ENCODE results near the gene PHLDA1.

Gene PHLDA1

DNA sequence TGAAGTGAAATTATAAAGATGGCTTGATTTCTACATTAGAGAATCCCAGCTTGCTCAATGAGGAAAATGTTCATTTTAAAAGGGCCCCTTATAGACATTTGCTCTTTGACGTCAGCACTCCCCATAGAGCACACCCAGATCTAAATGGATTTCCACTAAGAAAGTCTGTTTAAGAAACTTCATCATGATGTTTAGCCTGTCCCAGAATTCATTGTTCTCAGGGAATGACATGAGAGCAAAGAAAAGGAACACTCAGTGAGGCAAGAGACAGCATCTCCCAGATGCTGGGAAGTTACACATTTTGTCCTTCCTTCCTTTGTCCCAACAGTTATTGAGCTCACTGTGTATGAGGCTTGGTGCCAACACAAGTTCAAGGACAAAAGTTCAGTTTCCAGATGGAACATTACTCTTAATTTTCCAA lies 4.9 kb downstream of the PHLDA1 start:
- Histone ChIP-seq H3K27ac (no peak overlapping the region), H3K27me3 (peaks cover 25% of the 10 kb centered on the region), H3K4me3 (ENCODE audit: low read depth in 1 of 2, low read length in 1 of 2) (no peak overlapping the region), H3K9me3 (no peaks in the 10 kb centered on the region), H3K4me1 (ENCODE audit: control insufficient read depth in 1 of 2, insufficient read depth in 1 of 2, low read depth in 1 of 2, low read length in 1 of 2) (peaks cover 29 to 40% of the 10 kb centered on the region in 2 experiments), H3K36me3 (no peaks in the 10 kb centered on the region)
- TF ChIP-seq, protein P1, sequence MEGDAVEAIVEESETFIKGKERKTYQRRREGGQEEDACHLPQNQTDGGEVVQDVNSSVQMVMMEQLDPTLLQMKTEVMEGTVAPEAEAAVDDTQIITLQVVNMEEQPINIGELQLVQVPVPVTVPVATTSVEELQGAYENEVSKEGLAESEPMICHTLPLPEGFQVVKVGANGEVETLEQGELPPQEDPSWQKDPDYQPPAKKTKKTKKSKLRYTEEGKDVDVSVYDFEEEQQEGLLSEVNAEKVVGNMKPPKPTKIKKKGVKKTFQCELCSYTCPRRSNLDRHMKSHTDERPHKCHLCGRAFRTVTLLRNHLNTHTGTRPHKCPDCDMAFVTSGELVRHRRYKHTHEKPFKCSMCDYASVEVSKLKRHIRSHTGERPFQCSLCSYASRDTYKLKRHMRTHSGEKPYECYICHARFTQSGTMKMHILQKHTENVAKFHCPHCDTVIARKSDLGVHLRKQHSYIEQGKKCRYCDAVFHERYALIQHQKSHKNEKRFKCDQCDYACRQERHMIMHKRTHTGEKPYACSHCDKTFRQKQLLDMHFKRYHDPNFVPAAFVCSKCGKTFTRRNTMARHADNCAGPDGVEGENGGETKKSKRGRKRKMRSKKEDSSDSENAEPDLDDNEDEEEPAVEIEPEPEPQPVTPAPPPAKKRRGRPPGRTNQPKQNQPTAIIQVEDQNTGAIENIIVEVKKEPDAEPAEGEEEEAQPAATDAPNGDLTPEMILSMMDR (IDR thresholded peaks at IDR 0.05) = no peak

DNA sequence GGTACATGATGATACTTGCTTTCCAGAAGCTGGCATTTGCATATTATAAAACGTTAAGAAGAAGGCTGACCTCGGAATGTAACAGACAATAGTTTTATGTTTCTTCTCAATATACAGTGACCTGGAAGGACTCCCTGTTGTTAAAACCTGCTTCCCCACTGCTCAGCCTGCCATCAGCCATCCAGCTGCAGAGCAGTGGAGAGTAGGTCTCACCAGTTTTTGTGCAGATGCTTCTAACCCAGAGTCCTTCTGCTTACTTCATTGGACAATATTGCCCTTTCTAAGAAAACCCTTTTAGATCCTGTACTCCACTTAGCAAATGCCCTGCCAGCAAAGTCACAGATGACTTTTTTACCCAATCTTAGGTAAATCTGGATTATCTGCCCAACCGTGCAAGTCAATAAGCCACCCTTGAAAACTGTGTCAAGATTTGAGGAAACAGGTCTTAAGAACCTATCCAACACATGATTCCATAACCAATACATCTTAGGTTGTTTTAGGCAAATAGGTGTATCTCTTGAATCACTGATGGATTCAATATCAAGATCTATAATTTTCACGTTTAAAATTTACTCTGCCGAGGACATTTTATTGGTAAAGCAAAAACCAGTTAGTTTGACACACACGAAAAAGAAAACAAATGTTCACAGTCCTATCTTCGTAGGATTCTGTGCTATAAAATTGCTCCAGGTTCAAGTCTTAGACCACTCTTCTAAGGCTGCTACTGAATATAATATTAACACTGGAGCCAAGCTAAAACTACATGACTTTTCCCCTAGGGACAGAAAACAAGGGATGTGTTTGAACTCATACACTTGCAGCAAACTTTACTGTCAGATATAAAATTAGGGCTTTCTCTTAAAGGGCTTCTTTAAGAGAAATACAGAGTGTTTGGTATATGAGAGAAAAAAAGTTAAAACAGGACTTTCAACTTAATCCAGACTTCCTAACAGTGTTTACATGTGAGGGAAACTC lies 5.7 kb downstream of the PHLDA1 start:
- no peaks in the 10 kb centered on the region for H3K36me3 ChIP-seq
- no peaks in the 10 kb centered on the region for H3K9me3 ChIP-seq
- H3K27me3 ChIP-seq = peaks cover 25% of the 10 kb centered on the region
- no peak overlapping the region for H3K27ac ChIP-seq
- peaks cover 34 to 46% of the 10 kb centered on the region in 2 experiments for H3K4me1 ChIP-seq (ENCODE audit: control insufficient read depth in 1 of 2, insufficient read depth in 1 of 2, low read depth in 1 of 2, low read length in 1 of 2)
- no peak overlapping the region for H3K4me3 ChIP-seq (ENCODE audit: low read depth in 1 of 2, low read length in 1 of 2)
- TF ChIP-seq, protein P1 (IDR thresholded peaks at IDR 0.05) = no peak

DNA sequence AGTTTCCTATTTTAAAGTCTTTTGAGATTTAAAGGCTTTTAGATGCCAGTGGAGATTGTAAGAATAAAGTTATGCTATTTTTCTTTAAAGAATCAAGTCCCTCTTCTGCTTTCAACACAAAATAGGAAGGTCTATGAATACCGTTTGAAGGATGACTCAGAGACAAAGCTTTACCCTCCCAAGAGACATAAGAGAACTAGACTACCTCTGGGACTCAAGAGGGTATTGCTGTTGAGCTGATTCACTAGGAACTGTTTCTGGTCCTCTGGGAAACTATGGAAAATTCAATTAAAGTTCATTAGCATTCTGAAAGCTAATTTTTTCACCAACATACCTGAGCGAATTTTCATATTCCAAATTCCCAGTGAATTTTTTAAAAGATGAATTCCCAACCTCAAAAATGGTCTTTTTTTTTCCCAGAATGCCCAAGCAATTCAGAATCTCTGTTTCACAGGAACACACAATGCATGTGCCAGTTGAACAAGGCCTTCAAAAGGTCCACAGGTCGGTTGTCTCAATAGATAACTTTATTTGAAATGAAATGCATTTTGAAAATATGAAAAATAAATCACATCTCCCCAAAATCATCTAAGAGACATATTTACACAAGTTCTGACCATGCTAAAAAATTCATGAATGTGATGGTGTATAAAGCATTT lies 6.5 kb downstream of the PHLDA1 start:
- H3K36me3 ChIP-seq = no peaks in the 10 kb centered on the region
- H3K27ac ChIP-seq = no peak overlapping the region
- H3K4me3 ChIP-seq (ENCODE audit: low read depth in 1 of 2, low read length in 1 of 2) = no peak overlapping the region
- TF ChIP-seq, protein P1 (IDR thresholded peaks at IDR 0.05) = no peak
- no peaks in the 10 kb centered on the region for H3K9me3 ChIP-seq
- H3K27me3 ChIP-seq = peaks cover 20% of the 10 kb centered on the region
- H3K4me1 ChIP-seq (ENCODE audit: control insufficient read depth in 1 of 2, insufficient read depth in 1 of 2, low read depth in 1 of 2, low read length in 1 of 2) = peaks cover 34 to 46% of the 10 kb centered on the region in 2 experiments

DNA sequence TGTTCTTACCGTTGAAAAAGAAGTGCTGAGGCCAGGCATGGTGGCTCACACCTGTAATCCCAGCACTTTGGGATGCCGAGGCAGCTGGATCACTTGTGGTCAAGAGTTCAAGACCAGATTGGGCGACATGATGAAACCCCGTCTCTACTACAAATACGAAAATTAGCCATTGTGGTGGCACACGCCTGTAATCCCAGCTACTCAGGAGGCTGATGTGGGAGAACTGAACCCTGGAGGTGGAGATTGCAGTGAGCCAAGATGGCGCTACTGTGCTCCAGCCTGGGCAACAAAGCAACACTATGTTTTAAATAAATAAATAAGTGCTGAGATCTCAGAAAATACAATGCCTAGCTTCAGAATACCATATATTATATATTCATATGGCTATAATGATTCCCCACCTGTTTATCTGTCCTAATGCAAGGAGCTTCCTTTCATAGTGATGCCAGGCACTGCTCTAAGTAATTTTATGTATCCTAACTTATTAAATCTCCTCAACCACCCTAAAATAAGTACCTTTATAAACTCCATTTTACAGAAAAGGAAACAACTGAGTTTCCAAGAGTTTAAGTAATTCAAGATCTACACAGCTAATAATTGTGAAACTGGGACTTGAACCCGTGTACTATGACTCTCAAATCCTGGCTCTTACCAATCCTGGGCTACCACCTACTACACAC lies 7.3 kb downstream of the PHLDA1 start:
- Histone ChIP-seq H3K27ac (no peak overlapping the region), H3K27me3 (peaks cover 11% of the 10 kb centered on the region), H3K9me3 (no peaks in the 10 kb centered on the region), H3K36me3 (no peaks in the 10 kb centered on the region), H3K4me3 (ENCODE audit: low read depth in 1 of 2, low read length in 1 of 2) (no peak overlapping the region), H3K4me1 (ENCODE audit: control insufficient read depth in 1 of 2, insufficient read depth in 1 of 2, low read depth in 1 of 2, low read length in 1 of 2) (peaks cover 35 to 46% of the 10 kb centered on the region in 2 experiments)
- TF ChIP-seq, protein P1 (IDR thresholded peaks at IDR 0.05) = no peak

DNA sequence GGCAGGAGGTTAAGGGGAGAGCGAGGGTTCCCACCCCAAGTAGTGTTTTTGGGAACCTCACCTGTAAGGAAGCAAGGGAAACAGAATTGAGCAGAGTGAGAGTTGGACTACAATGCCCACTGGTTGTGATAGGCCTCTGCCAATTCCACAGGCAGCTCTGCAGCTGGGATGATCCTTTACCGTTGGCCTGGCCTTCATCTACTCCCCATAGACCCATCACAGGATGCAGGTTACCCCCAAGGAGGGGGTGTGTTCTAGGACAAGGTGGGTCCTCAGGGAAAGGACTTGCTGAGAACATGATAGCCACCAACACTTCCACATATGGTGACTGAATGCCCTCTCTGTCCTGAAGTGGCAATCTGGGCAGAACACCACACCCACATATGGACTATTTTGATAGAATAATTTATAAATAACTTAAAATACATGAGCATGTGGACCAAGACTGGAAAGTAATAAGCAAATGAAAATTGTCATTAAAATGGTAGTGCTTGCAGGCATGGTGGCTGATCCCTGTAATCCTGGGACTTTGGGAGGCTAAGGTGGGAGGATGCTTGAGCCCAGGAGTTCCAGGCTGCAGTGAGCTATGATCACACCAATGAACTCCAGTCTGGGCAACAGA lies 8.4 kb downstream of the PHLDA1 start:
- TF ChIP-seq, protein P1 (IDR thresholded peaks at IDR 0.05) = no peak
- Histone ChIP-seq H3K27me3 (peaks cover under 1% of the 10 kb centered on the region), H3K4me1 (ENCODE audit: control insufficient read depth in 1 of 2, insufficient read depth in 1 of 2, low read depth in 1 of 2, low read length in 1 of 2) (peaks cover 39 to 43% of the 10 kb centered on the region in 2 experiments), H3K27ac (no peak overlapping the region), H3K36me3 (no peaks in the 10 kb centered on the region), H3K9me3 (no peaks in the 10 kb centered on the region), H3K4me3 (ENCODE audit: low read depth in 1 of 2, low read length in 1 of 2) (no peak overlapping the region)
